Anterior cingulate cortex (tissue), 58 donors: Measurements from ENCODE around the gene NAV3.
"Not testable (repeated sequence)": the region's sequence is repeated elsewhere in the genome, so short reads cannot be mapped to it uniquely, and the experiment has no call there.

Source experiments
- DNase-seq, 58 donors: peaks; one replicate each; lab custom pipeline; 2025; lab: John Stamatoyannopoulos, UW

The NAV3 gene

DNA sequence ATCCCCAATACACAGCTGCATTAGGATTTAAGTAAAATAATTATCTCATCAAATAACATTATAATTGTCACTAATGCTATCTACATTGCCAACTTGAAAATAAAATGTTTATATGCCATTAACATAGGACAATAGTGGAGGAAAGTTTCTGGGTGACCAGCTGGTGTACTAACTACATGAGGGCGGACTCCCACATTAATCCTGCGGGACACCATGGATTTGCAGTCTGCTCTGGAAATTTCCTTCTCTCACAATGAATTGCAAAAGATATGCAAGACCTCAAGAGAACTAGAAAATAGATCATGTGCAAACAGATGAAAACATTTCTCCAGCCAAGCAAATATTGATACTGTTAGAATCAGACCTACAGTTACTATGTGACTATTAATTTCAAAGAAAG lies 390.1 kb downstream of the NAV3 start:
- DNase-seq, result peak in 3 of 58 donors; percentile 1 to 31 (median 4)

DNA sequence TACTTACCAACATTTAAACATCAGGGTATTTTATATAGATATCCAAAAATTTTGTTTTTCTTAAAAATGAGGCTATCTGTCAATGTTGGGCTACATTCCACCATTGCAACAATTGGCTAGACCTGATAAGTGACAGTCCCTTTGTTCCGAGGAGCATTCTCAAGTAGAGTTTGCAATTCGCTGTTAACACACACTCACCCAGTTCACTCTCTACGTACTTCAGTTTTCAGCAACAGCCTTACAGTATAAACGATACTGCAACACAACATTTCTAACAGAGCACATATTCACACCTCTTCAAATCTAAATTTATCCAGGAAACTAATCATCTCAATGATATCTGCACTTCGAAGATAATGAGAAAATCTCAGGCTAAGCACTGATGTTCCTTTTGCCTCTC lies 393.5 kb downstream of the NAV3 start:
- DNase-seq, result no peak

DNA sequence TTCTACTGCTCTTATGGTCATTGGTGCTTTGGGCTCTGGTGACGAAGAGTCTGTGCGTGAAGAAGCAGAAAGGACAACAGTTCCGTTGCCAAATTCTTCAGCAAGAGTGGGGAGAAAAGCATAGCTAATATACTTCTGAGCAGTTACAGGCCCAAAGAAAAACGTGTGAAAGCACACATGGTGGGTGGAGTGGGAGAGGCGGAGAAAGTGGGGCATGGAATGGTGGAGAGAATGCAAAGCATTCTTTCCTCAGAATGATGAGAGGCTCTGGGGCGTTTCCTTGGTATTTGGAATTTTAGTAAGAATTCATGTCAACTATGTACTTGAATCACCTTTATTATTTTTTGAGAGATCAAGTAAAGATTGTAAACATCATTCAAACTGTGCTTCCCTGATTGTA lies 396.1 kb downstream of the NAV3 start:
- DNase-seq, result peak in 19 of 58 donors; percentile 2 to 55 (median 20)

DNA sequence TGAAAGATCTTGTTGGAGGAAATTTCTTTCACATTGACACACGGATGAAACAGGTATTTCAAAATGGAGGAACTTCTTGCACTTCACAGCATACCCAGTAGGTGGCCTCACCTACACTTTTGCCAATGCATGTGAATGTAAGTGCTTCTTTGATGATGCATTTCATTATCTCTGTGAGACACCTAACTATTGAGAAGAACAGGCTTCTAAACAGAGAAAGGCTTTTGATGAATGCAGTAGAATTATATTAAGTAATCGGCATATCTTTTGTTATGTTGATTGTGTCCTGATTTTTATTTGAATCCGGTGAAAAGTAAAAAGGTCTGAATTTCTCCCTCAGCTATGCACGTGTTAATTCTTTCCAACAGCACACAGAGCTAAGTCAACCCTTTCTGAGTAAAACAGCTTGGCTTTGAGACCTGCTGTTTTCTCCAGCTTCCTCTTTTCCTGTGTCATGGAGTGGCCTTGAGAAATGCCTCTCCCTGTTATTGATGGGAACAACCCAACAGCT lies 399.0 kb downstream of the NAV3 start:
- no peak for DNase-seq

DNA sequence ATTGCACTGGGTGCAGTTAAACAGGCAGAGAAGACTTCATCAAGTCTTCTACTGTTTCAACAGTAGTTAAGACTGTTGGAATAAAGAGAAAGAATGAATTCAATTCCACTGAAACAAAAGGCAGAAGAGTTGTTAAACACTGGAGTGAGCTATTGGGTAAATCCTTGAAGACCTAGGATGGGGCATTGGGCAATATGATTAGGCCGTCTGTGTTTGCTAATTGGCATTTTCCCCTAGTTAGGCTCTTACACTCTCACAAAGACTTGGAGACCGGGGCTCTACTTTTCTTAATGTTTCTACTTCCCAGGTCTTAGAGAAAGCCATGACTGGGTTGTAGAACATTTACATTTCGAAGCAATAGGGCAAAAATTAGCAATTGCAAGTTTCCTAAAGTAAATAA lies 402.1 kb downstream of the NAV3 start:
- no peak for DNase-seq

DNA sequence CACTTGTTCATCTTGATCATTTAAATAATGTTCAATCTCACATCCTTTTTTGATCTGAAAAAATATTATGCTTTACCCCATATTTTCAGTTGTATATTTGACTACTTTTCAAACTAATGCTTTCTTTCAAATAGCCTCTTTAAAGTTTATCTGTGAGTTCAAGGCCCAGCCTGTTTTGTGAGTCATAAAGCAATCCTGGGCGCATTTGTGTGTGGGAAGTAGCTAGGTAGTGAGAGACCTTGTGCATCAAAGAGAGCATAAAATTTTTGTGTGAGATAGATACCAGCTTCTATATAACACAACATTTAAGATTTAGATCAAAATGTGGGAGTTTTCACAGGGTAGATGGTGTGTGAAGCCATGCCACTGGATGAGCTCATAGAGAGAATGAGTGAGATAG lies 405.6 kb downstream of the NAV3 start:
- DNase-seq, result no peak

DNA sequence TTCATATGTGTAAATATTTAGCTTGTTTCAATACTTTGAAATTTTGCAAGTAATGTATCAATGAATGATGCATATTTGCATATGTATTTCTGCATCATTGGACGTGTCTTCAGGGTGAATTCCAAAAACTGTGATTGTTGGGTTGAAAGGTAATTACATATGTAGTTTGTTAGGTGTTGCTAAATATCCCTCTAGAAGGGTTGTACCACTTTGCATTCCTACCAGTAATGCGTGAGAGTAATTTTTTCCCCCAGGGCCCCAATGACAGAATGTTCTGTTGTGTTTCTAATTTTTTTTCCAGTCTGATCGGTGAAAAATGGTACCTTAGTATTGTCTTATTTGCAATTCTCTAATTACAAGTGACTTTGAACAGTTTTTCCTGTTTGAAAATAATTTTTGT lies 408.9 kb downstream of the NAV3 start:
- no peak for DNase-seq

DNA sequence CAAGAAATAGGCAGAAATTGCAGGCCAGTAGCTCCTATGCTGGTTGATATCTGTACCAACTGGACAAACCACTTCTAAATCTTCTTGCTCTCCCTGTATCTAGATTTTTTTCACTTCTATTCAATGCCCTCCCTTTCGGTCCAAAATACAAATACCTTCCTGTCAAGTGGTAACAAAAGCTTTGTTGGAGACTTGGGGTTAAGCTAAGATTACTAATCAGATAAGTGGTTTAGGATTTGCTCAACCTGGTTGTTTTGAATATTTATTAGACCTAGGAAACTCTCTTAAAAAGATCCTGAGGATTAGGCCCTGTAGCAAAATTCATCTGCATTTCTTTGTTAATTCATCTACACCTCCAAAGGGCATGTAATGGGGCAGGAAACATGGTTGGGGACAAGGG lies 410.1 kb downstream of the NAV3 start:
- no peak for DNase-seq

DNA sequence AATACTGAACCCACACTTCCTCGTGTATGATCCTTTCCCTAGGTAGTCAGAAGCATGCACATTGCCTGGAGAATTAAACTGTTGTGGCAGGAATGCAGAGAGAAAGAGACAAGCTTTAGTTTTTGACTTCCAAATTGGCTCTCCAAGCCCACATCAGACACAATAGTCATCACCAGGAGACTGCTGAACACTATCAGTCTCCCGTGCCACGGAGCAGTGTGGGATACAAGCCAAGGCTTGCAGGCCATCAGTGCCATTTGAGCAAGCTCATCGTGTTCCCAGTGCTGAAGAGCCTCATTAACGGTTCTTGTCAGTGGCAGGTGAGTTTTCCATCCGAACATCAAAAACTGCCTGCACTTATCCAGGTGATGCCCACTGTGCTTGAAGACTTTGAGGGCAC lies 410.8 kb downstream of the NAV3 start:
- DNase-seq, result no peak

DNA sequence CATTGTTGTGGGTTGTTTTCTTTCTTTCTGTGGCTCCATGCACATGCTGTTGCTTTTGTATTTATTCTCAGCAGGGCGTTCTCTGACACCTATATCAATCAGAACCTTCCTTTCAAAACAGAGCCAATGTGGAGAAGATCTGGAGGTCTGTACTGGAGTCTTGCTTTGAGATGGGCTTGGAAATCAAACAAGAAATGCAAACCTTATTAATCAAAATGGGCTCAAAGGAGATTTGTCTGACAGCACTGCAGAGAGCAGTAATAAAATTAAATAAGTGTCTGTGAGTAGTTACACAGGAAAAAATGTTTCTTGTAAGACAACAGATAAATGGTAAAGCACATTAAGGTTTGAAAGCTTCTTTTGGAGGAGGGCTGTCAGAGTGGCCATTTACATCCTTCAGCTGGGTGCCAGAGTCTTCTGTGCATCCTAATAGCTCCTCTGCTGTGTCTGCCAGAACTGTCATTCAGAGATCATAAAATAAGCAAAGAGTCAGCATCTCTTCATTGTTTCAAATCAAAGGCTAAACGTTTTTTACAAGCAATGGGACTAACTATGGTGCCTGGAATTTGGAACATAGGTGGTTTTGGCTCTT lies 414.3 kb downstream of the NAV3 start:
- DNase-seq, result no peak

DNA sequence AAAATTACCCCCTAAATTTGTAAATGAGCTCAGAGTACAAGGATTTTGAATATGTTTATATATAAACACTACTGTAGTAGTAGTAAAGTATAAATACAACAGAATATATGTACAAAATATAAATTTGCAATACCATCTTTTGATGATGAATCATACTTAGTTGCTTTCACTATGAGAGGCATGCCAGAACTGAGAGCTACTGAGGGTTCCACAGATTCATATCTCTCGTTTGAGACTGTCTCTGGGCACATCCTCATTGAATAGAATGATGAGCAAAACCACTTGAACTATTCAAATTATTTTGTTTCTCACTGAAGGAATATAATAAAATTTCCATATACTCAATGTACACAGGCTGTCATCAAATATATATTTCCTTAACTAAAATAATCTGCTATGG lies 417.6 kb downstream of the NAV3 start:
- DNase-seq, result no peak

DNA sequence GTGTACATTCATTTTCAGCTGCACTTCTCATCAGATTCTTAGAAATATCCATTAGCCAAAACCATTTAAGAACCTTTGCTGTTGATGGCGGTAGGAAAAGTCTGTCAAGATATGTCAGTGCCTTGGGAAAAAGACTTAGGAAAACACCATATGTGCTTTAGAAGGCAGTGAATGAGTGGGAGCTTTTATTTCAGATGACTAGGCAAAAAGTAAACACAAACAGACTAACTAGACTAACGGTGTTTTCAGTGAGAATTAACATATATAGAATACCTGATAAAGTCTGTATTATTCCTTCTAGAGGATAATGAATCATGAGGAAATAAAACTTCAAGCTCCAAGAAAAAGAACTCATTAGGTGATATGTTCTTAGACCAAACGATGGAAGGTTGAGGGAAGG lies 418.9 kb downstream of the NAV3 start:
- DNase-seq, result no peak

DNA sequence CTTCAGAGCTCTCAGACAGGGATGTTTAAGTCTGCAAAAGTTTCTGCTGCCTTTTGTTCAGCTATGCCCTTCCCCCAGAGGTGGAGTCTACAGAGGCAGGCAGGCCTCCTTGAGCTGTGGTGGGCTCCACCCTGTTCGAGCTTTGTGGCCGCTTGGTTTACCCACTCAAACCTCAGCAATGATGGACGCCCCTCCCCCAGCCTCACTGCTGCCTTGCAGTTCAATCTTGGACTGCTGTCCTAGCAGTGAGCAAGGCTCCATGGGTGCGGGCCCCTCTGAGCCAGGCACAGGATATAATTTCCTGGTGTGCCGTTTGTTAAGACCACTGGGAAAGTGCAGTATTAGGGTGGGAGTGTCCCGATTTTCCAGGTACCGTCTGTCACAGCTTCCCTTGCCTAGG lies 427.0 kb downstream of the NAV3 start:
- DNase-seq, result not testable (repeated sequence)

DNA sequence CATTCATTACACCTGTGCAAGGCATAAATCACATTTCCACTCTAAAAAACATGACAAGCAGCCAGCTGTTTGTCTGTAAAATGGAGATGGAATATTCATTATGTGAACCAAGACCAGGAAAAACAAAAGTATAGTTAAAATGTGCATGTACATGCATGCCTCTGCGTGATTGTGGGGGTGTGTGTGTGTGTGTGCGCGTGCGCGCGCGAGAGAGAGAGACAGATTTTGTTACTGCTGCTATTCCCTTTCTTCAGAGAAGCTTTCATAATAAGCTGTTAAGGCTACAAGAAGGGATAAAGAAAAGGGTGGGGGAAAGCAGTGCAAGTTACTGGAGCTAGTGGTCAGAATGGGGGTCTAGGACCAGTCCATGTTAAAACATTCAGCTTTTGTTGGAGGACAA lies 430.3 kb downstream of the NAV3 start:
- peak in 1 of 58 donors; percentile 5 for DNase-seq

DNA sequence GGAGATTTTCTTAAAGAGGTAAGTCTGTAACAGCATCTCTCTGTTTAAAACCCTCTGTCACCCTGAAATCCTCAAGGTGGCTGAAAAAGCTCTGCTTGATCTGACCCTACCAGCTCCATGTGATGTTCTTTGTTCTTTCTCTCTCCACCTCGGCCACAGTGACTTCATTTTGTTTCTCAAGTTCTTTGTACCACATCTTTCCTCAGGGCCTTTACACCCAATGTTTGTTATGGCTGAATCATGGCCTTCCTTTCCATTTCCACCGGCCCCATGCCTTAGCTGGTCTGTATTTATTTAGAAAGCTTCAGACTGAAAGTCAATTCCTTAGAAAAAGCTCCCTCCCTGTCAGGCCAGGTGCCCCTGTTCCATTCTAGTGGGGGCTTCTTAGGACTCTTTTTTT lies 431.2 kb downstream of the NAV3 start:
- DNase-seq, result no peak
